Epithelial cell of esophagus (primary cell): ENCODE results near the gene MYH9.
A peak's percentile ranks its signal among the peaks of the same experiment; 100 is the strongest.

Source experiments
- DNase-seq: peaks from one replicate; pipeline ENCODE4 v3.0.0; 2010; ENCODE audit warnings: low read depth
- H3K4me3 ChIP-seq: 2 replicates; pipeline ENCODE4 v1.5.1; 2011; ENCODE audit warnings: mild to moderate bottlenecking, low read length, control low read depth
- TF ChIP-seq, protein P1 (sequence below): IDR thresholded peaks from 2 replicates; pipeline ENCODE4 v1.5.1; 2011; ENCODE audit warnings: low read depth, mild to moderate bottlenecking, low read length, control low read depth, inconsistent platforms; ENCODE audit not compliant: insufficient read depth; ENCODE audit errors: missing control alignments

The MYH9 gene

DNA sequence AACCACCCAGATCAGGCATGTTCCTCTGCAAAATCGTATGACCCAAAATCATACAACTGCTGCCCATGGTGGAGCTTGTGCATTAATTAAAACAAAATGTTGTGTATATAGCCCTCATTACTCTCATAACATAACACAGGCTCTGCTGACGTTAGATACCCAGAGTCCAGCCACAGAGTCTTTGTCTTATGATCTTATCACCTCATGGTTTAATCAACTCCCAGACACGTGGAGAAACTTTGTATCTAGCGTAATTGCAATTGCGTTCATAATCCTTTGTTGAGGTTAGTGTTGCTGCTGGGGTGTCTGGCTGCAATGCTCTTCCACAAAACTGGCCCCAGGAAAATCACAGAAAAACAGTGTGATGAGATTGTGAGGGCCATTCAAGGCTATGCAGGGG, 139.8 kb downstream of the MYH9 start:
- TF ChIP-seq, protein P1, sequence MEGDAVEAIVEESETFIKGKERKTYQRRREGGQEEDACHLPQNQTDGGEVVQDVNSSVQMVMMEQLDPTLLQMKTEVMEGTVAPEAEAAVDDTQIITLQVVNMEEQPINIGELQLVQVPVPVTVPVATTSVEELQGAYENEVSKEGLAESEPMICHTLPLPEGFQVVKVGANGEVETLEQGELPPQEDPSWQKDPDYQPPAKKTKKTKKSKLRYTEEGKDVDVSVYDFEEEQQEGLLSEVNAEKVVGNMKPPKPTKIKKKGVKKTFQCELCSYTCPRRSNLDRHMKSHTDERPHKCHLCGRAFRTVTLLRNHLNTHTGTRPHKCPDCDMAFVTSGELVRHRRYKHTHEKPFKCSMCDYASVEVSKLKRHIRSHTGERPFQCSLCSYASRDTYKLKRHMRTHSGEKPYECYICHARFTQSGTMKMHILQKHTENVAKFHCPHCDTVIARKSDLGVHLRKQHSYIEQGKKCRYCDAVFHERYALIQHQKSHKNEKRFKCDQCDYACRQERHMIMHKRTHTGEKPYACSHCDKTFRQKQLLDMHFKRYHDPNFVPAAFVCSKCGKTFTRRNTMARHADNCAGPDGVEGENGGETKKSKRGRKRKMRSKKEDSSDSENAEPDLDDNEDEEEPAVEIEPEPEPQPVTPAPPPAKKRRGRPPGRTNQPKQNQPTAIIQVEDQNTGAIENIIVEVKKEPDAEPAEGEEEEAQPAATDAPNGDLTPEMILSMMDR, result no peak
- no peak overlapping the region for H3K4me3 ChIP-seq
- no peak for DNase-seq

GRCh38 chr22:36246718-36247117, 141.0 kb downstream of the MYH9 start:
- H3K4me3 ChIP-seq, result no peak overlapping the region
- TF ChIP-seq, protein P1, result no peak
- no peak for DNase-seq

- no peak overlapping the region for H3K4me3 ChIP-seq
- no peak for DNase-seq
- TF ChIP-seq, protein P1, result no peak
Measured at GRCh38 chr22:36245805-36246356, 141.9 kb downstream of the MYH9 start.

- TF ChIP-seq, protein P1, result no peak
- H3K4me3 ChIP-seq, result no peak overlapping the region
- no peak for DNase-seq
Measured at GRCh38 chr22:36244522-36245391, 143.0 kb downstream of the MYH9 start.

GRCh38 chr22:36243986-36244385, 143.8 kb downstream of the MYH9 start:
- TF ChIP-seq, protein P1, result no peak
- H3K4me3 ChIP-seq, result no peak overlapping the region
- DNase-seq, result no peak

- peak within 1 kb of the TSS; percentile 80 for H3K4me3 ChIP-seq
- DNase-seq, result peak; percentile 93
- TF ChIP-seq, protein P1, result peak; percentile 78
Measured at GRCh38 chr22:36239401-36240171, 148.2 kb downstream of the MYH9 start, which contains the start of gene APOL2. APOL2 (minus strand) TSS chr22:36239527; CDS start chr22:36233162, 6,365 bp downstream.
